NCI-H82 (cell line): ENCODE results near the gene SNX19.
"Not testable (repeated sequence)": the region's sequence is repeated elsewhere in the genome, so short reads cannot be mapped to it uniquely, and the experiment has no call there.

Source experiments
- DNase-seq: peaks from one replicate; lab custom pipeline; 2025; lab: John Stamatoyannopoulos, UW

Gene SNX19

GRCh38 chr11:130916238-130916855 lies at the start of gene SNX19:
TSS of gene SNX19 (minus strand) at chr11:130916479. CDS start at chr11:130915939, 540 bp downstream.
- peak; percentile 86 for DNase-seq

GRCh38 chr11:130964058-130964792 lies 47.9 kb upstream of the SNX19 start:
- DNase-seq, result peak; percentile 10

GRCh38 chr11:130947889-130948288 lies 31.6 kb upstream of the SNX19 start:
- no peak for DNase-seq

GRCh38 chr11:130947481-130947880 lies 31.2 kb upstream of the SNX19 start:
- no peak for DNase-seq

- DNase-seq, result no peak
Observed at GRCh38 chr11:130947058-130947457, 30.8 kb upstream of the SNX19 start.

- no peak for DNase-seq
Observed at GRCh38 chr11:130945896-130946295, 29.6 kb upstream of the SNX19 start.

GRCh38 chr11:130940706-130941105 lies 24.4 kb upstream of the SNX19 start:
- DNase-seq, result no peak

GRCh38 chr11:130937051-130937450 lies 20.8 kb upstream of the SNX19 start:
- no peak for DNase-seq

- no peak for DNase-seq
Observed at GRCh38 chr11:130932086-130932712, 15.9 kb upstream of the SNX19 start.

- DNase-seq, result no peak
Observed at GRCh38 chr11:130924750-130925149, 8.5 kb upstream of the SNX19 start.

- not testable (repeated sequence) for DNase-seq
Observed at GRCh38 chr11:130920612-130921011, 4.3 kb upstream of the SNX19 start.

- DNase-seq, result no peak
Observed at GRCh38 chr11:130918081-130918480, 1.8 kb upstream of the SNX19 start.

- no peak for DNase-seq
Observed at GRCh38 chr11:130916910-130917309, 631 bp upstream of the SNX19 start.

- DNase-seq, result no peak
Observed at GRCh38 chr11:130915603-130916237, 559 bp downstream of the SNX19 start.

- no peak for DNase-seq
Observed at GRCh38 chr11:130913268-130913667, 3.0 kb downstream of the SNX19 start.

GRCh38 chr11:130912552-130912951 lies 3.7 kb downstream of the SNX19 start:
- DNase-seq, result no peak

GRCh38 chr11:130911306-130911705 lies 5.0 kb downstream of the SNX19 start:
- DNase-seq, result no peak

- no peak for DNase-seq
Observed at GRCh38 chr11:130909650-130910049, 6.6 kb downstream of the SNX19 start.

- DNase-seq, result no peak
Observed at GRCh38 chr11:130908770-130909625, 7.3 kb downstream of the SNX19 start.

- DNase-seq, result no peak
Observed at GRCh38 chr11:130908061-130908460, 8.2 kb downstream of the SNX19 start.

- DNase-seq, result no peak
Observed at GRCh38 chr11:130907229-130907628, 9.1 kb downstream of the SNX19 start.

GRCh38 chr11:130906616-130907015 lies 9.7 kb downstream of the SNX19 start:
- no peak for DNase-seq
